ENCODE data around the gene GRID2.
"Not testable (repeated sequence)": the region's sequence is repeated elsewhere in the genome, so short reads cannot be mapped to it uniquely, and the experiment has no call there.

GRID2 gene

GRCh38 chr4:93355411-93355810, 1051.6 kb downstream of the GRID2 start:
- Histone ChIP-seq H3K4me3 (ENCODE audit: low read depth, low read length) (no peak overlapping the region), H3K27ac (no peak overlapping the region)
- no peak for TF ChIP-seq CTCF (IDR thresholded peaks at IDR 0.05; ENCODE audit: low read depth, low read length)

DNA sequence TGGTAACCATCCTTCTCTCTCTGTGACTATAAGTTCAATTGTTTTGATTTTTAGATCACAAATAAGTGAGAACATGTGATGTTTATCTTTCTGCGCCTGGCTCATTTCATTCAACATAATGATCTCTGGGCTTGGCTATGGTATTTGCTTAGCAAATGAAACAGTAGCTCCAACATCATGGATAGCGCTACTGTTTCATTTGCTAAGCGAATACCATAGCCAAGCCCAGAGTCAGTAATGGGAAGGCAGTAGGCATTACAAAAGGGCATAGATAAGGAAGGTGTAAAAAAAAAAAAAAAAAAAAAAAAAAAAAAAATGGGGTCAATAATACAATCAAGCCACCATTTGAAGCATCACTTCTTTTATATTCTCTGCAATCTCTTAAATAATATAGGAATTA, 1055.8 kb downstream of the GRID2 start:
- Histone ChIP-seq H3K36me3 (no peaks in the 10 kb centered on the region), H3K27me3 (ENCODE audit: insufficient read depth, low read depth, severe bottlenecking) (no peaks in the 10 kb centered on the region), H3K27ac (no peak overlapping the region), H3K4me3 (ENCODE audit: low read depth, low read length) (no peak overlapping the region), H3K9me3 (ENCODE audit: severe bottlenecking) (no peaks in the 10 kb centered on the region)
- no peak for TF ChIP-seq CTCF (IDR thresholded peaks at IDR 0.05; ENCODE audit: low read depth, low read length)
- DNase-seq, result no peak

More at GRCh38 chr4:93355411-93355810, 1051.6 kb downstream of the GRID2 start:
- H3K9me3 ChIP-seq (ENCODE audit: severe bottlenecking), result no peaks in the 10 kb centered on the region
- H3K36me3 ChIP-seq, result no peaks in the 10 kb centered on the region
- DNase-seq, result no peak
- no peaks in the 10 kb centered on the region for H3K27me3 ChIP-seq (ENCODE audit: insufficient read depth, low read depth, severe bottlenecking)

DNA sequence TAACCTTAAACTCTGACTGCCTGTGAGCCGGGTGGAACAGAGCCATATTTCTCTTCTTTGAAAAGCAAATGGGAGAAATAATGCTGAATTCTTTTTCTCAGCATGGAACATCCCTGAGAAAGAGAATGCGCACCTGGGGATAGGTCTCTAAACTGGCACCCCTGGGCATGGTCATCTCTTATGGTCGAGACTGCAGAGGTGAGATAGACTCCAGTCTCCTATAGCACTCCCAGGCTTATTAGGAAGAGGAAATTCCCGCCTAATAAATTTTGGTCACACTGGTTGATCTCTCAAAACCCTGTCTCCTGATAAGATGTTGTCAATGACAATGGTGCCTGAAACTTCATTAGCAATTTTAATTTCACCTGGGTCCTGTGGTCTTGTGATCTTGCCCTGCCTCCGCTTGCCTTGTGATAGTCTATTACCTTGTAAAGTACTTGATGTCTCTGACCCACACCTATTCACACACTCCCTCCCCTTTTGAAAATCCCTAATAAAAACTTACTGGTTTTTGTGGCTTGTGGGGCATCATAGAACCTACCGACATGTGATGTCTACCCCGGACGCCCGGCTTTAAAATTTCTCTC, 1062.5 kb downstream of the GRID2 start:
- H3K4me3 ChIP-seq (ENCODE audit: low read depth, low read length); H3K27ac ChIP-seq; H3K9me3 ChIP-seq (ENCODE audit: severe bottlenecking); H3K27me3 ChIP-seq (ENCODE audit: insufficient read depth, low read depth, severe bottlenecking); DNase-seq; H3K36me3 ChIP-seq: not testable (repeated sequence)

DNA sequence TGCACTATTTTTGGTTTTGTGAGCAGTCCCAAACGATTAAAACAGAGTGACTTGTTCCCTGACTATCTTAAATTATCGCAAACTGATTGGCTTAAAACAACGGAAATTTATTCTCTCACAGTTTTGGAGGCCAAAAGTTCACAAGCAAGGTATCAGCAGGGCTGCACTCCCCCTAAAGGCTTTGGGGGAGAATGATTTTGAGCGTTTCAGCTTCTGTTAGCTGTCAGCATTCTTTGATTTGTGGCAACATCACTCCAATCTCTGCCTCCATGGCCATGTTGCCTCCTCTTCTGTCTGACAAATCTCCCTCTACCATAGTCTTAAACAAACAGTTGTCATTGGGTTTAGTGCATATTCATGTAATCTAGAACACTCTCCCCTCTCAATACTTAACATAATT, 1065.2 kb downstream of the GRID2 start:
- Histone ChIP-seq H3K9me3 (ENCODE audit: severe bottlenecking) (no peaks in the 10 kb centered on the region), H3K36me3 (no peaks in the 10 kb centered on the region), H3K4me3 (ENCODE audit: low read depth, low read length) (no peak overlapping the region), H3K27ac (no peak overlapping the region), H3K27me3 (ENCODE audit: insufficient read depth, low read depth, severe bottlenecking) (no peaks in the 10 kb centered on the region)
- TF ChIP-seq CTCF (IDR thresholded peaks at IDR 0.05; ENCODE audit: low read depth, low read length), result no peak
- no peak for DNase-seq

DNA sequence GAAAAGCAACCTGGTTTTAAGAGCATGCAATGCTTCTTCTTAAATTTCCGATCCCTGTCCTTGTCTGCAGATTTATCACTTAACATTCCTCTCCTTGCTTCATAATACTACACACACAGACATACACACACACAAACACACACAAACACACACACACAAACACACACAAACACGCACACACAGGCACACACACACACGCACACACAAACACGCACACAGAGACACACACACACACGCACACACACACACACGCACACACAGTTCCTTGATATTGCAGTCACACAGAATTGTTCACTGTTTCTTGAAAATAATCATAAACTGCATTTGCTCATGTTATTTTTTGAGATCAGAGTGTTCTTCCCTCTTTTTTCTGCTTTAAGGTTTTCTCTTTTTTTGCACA, 1066.5 kb downstream of the GRID2 start:
- no peak overlapping the region for H3K4me3 ChIP-seq (ENCODE audit: low read depth, low read length)
- no peak for TF ChIP-seq CTCF (IDR thresholded peaks at IDR 0.05; ENCODE audit: low read depth, low read length)
- H3K9me3 ChIP-seq (ENCODE audit: severe bottlenecking), result no peaks in the 10 kb centered on the region
- H3K27ac ChIP-seq, result no peak overlapping the region
- no peak for DNase-seq
- no peaks in the 10 kb centered on the region for H3K36me3 ChIP-seq
- no peaks in the 10 kb centered on the region for H3K27me3 ChIP-seq (ENCODE audit: insufficient read depth, low read depth, severe bottlenecking)

DNA sequence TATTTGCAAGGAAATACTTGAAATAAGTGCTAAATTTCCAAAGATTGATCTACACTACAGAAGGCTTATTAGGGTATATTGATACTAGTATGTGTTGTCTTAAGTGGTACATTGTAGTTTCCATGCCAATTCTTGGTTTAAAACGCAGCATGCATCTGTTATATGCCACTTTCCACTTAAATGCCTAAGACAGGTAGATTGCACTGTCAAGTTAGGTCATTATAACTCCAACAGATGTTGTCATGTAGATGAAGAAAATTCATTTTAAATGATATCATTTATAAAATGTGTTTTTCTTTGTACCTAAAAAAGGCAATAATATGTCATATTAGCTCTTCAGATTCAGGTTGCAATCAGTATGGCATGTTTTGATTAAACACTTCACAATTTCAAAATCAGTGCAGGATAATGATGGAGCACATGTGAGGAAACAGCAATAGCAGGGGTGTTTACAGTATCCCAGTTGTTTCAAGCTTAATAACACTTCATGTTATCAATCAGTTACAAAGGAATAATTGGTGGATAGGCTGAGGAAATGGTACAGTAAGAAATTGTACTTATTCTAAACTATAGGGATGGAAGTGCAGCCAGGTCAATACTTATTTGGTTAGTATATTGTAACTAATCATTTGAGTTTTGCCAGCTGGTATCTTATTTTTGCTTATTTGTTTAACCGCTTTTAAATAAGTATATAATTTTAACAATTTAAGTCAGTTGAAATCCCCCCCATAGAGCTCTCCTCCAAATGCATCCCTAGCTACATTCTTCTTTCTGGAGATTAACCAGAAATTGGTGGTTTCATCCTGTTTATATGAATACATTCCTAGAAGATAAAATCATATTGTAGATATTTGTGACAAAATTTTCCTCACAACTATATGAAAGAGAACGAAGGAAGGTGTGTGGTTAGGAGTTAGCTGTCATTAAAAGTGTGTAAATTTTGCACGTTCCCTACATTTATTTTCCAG, 1070.4 kb downstream of the GRID2 start:
- H3K36me3 ChIP-seq, result no peaks in the 10 kb centered on the region
- H3K27ac ChIP-seq, result no peak overlapping the region
- no peaks in the 10 kb centered on the region for H3K27me3 ChIP-seq (ENCODE audit: insufficient read depth, low read depth, severe bottlenecking)
- no peak for DNase-seq
- TF ChIP-seq CTCF (IDR thresholded peaks at IDR 0.05; ENCODE audit: low read depth, low read length), result no peak
- H3K4me3 ChIP-seq (ENCODE audit: low read depth, low read length), result no peak overlapping the region
- no peaks in the 10 kb centered on the region for H3K9me3 ChIP-seq (ENCODE audit: severe bottlenecking)

All from WERI-Rb-1 (cell line).